NCI-H146 treated with DMSO at 0.1 percent for 48 hours (cell line): ENCODE measurements around the gene NSD2.
"Not testable (repeated sequence)": the region's sequence is repeated elsewhere in the genome, so short reads cannot be mapped to it uniquely, and the experiment has no call there.

Experiments
- DNase-seq: peaks from one replicate; lab custom pipeline; 2025; ENCODE audit not compliant: unreplicated experiment; lab: John Stamatoyannopoulos, UW

Gene NSD2

GRCh38 chr4:1870578-1871443 is at the start of gene NSD2:
NSD2 (plus strand) TSS chr4:1871393; CDS start chr4:1900655, 29,262 bp downstream.
- DNase-seq = peak; percentile 55

- no peak for DNase-seq
Measured at GRCh38 chr4:1821679-1822567, 49.3 kb upstream of the NSD2 start.

- no peak for DNase-seq
Measured at GRCh38 chr4:1822568-1823544, 48.3 kb upstream of the NSD2 start.

- no peak for DNase-seq
Measured at GRCh38 chr4:1823545-1823932, 47.7 kb upstream of the NSD2 start.

- no peak for DNase-seq
Measured at GRCh38 chr4:1824746-1825145, 46.4 kb upstream of the NSD2 start.

- DNase-seq = no peak
Measured at GRCh38 chr4:1825326-1825725, 45.9 kb upstream of the NSD2 start.

- no peak for DNase-seq
Measured at GRCh38 chr4:1826531-1827350, 44.5 kb upstream of the NSD2 start.

- DNase-seq = no peak
Measured at GRCh38 chr4:1830234-1830633, 41.0 kb upstream of the NSD2 start.

- DNase-seq = no peak
Measured at GRCh38 chr4:1830642-1831228, 40.5 kb upstream of the NSD2 start.

GRCh38 chr4:1831331-1831730 is 39.9 kb upstream of the NSD2 start:
- no peak for DNase-seq

GRCh38 chr4:1832690-1833089 is 38.5 kb upstream of the NSD2 start:
- DNase-seq = no peak

GRCh38 chr4:1833307-1834046 is 37.7 kb upstream of the NSD2 start:
- no peak for DNase-seq

- DNase-seq = no peak
Measured at GRCh38 chr4:1834047-1834775, 37.0 kb upstream of the NSD2 start.

- DNase-seq = not testable (repeated sequence)
Measured at GRCh38 chr4:1835836-1836235, 35.4 kb upstream of the NSD2 start.

- DNase-seq = no peak
Measured at GRCh38 chr4:1836650-1837049, 34.5 kb upstream of the NSD2 start.

GRCh38 chr4:1837069-1837468 is 34.1 kb upstream of the NSD2 start:
- DNase-seq = no peak

GRCh38 chr4:1839282-1839681 is 31.9 kb upstream of the NSD2 start:
- DNase-seq = no peak

- DNase-seq = no peak
Measured at GRCh38 chr4:1841201-1841886, 29.8 kb upstream of the NSD2 start.
